HG03558 (cell line): ENCODE data around the gene EPHA5.

ENCODE experiments used
- ATAC-seq: cut with Tn5 transposase; IDR thresholded peaks from one replicate; pipeline ENCODE4 v1.9.1; 2021; ENCODE audit warnings: moderate number of reproducible peaks; ENCODE audit not compliant: unreplicated experiment; ENCODE audit errors: extremely low read depth

Gene EPHA5

DNA sequence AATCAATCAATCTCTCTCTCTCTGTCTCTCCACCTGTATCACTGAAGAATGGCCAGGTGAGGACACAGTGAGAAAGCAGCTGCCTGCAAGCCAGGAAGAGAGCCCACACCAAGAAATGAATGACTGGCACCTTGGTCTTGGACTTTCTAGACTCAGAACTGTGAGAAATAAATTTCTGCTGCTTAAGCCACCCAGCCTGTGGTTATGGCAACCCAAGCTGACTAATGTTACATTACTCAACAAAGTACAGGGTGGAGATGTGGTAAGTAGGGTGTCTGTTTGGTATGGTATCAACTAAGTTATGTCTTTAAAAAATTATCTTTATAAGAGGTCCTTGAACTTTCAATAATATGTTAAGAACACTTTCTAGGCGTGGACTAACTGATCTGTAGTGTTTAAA lies 159.3 kb downstream of the EPHA5 start:
- ATAC-seq: no peak

DNA sequence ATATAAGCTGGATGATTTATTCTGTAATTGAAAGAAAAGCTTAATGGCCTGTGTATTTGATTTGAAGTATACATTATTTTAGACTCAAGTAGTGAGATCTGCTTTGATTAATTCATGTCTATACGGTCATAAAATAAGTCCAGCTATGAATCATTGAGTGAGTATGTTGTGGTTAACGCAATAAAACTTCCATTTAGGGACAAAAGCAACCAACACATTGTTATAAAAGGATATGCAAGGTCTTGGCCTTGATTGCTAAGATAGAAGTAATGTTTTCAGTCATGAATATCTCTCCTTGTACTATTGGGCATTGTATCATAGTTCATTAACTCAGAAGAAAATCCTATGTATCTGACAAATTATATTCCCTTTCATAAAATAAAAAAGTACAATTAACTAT lies 162.1 kb downstream of the EPHA5 start:
- no peak for ATAC-seq

DNA sequence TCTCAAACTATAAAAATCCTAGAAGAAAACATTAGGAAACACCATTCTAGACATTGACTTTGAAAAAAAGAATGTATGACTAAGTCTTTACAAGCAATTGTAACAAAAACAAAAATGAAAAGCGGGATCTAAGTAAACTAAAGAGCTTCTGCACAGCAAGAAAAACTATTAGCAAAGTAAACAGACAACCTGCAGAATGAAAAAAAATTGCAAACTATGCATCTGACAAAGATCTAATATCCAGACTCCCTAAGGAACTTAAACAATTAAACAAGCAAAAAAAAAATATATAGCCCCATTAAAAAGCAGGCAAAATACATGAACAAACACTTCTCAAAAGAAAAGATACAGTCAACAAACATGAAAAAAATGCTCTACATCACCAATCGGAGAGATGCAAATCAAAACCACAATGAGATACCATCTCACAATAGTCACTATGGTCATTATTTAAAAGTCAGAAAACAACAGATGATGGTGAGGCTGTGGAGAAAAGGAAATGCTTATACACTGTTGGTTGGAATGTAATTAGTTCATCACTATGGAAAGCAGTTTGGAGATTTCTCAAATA lies 168.1 kb downstream of the EPHA5 start:
- no peak for ATAC-seq

DNA sequence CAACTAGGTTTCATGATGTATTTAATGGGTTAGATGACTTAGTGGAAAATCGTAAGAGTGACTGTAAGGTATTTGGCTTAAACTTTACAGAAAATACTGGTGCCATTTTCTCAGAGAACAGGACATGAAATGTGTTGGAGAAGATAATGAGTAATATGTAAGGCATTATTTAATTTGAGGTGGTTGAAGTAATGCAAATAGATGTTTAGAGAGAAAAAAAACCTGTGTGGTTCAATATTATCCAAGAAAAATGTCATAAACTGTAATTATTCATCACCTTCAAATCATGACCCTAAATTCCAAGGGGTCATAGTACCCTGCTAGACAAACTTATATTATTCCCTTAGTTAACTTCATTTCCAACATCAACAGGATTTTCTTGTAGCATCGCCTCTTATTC lies 171.7 kb downstream of the EPHA5 start:
- no peak for ATAC-seq

DNA sequence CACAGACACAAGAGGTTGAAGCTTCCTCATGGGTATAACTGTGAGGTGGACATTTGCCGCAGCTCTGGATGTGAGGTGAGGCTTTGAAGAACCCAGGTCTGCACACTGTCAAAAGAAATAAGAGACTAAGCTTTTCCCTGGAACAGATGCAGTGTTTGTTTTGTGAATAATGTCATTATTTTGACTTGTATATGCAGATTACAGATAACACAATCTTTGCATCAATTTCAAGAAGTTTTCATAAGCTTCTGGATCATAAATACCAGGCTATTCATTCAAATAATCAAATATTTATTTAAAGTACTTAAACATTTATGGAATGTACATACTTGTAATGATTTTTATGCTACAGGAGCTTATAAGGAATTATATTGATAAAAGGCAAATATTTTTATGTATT lies 174.8 kb downstream of the EPHA5 start:
- ATAC-seq: no peak

DNA sequence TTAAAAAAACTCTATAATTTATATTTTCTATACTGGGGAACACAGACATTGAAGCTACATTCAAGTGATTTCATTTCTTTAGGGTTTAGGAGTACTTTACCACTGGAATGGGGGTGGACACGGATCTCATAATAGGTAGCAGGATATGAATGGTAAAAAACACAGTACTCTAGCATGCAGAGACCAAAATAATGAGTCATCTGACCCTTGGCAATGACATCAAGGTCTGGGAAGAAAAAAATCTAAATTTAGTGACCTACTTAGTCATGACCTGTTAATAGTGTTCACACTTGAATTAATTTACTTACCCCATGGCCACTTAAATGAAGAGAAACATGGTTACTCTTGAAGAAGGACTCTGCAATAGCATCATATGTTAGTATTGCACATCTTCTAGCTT lies 187.9 kb downstream of the EPHA5 start:
- no peak for ATAC-seq

DNA sequence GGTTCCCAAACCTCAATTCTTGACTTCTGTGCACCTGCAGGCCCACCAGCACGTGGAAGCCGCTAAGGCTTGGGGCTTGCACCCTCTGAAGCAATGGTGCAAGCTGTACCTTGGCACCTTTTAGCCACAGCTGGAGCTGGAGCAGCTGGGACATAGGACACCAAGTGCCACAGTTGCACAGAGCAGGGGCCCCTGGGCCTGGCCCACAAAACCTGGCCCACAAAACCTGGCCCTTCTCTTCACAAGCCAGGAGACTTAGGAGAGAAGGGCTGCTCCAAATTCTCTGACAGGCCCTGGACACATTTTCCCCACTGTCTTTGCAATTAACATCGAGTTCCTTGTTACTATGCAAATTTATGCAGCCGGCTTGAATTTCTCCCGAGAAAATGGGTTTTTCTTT lies 197.8 kb downstream of the EPHA5 start:
- ATAC-seq: no peak

DNA sequence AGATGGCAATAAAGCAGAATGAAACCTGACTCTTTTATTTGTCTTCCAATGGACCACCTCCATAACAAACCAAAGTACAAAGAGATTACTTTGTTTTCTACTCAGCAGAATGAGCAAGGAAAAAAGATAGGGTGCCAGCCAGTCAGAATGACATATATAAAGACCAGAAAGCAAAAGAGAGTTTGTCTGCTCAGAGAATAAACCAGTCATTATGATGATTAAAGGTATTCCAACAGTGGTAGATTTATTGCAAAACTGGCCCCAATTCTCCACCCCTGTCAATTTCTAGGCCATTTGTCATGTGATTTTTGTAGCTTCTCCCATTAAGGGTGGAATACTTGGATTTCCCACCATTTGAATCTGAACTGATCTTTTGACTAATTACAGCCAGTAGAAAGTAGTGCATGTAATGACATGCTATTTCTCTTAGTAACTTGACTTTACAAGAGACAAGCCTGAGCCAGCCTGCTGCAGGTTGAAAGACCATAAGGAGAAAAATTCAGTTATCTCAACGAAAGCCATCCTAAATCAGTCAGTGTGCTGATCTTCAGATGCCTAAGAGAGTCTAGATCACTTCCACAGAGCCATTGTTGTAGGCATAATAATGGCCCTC lies 203.1 kb downstream of the EPHA5 start:
- ATAC-seq: no peak

DNA sequence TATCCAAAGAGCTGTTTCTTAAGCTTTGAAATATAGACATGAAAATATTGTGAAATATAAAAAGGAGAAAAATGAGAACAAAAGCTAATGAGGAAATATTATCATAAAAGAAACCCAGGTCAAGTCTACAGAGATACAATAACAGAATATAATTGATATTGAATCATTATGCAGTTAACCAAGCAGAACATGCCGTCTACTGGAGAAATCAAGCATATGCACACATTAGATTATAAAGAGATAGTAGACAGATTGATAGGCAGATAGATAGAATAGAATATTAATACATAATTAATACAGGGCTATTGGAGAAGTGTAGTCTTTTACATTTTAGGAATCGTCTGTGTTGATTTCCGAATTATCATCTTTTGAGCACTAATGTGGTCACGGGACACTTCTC lies 208.5 kb downstream of the EPHA5 start:
- no peak for ATAC-seq

DNA sequence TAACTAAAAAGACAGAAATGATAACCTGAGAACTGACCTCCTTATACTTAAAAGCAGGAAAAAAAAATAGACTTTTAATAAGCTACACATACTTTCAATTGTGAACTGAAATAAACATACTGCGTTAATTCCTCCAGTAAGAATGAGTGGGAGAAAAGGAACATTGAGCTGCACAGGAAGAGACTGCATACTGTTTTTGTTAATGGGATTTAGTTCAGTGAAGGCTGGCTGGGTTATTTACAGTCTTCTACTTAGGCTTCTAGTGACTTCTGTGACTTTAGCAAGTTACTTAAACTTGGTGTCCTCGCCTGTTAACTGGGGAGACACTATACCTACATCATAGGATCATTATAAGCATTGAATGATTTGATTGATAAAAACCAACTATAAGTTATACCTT lies 213.3 kb downstream of the EPHA5 start:
- no peak for ATAC-seq

DNA sequence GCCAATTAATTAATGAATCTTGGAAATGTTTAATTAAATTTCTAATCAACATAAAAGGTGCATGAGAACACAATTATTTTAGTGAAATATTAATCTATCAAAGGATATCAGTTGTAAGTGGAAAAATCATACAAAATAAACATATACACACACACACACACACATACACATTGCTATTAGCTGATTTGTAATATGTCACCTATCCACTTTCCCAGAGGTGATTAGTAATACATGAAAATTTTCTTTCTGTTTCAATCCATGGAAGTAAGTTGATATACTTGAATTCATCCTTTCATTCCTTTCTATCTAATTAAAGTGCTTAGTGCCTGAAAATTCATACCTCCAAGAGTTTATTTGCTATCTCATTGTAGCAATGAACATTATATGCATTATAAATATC lies 213.7 kb downstream of the EPHA5 start:
- no peak for ATAC-seq

DNA sequence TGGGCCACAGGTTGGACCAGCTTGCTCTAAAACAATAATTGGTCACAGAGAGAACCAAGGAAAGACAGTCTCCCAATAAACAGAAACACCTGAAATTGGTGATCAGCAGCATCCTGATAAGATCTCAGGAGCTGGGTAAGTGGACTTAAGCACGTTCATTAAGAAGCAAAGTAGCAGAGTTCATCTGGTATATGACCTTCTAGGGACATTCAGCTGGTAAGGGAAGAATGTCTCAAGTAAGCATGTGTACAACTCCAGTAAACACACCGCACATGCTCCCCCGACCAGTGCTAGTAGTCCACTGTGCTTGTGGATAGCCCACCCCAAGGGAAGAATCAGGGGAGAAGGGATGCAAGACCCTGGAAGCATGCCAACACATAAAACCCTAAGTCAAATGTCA lies 216.9 kb downstream of the EPHA5 start:
- no peak for ATAC-seq

DNA sequence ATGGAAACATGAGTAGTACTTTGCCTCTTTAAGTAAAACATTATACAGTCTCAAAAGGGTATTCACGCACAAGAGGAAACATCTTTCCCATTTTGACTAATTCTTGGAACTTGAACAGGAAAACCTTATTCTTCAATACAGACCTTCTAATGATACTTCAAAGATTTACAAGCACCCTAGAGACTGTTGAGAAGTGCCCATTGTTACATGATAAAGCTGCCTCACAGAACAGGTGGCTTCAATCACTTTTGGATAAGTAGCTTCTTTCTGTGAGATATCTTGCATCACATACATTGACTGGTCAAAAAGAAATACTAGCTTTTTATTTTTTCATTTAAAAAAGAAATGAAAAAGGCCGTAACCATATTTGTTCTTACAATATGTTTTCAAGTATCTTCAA lies 219.4 kb downstream of the EPHA5 start:
- no peak for ATAC-seq

DNA sequence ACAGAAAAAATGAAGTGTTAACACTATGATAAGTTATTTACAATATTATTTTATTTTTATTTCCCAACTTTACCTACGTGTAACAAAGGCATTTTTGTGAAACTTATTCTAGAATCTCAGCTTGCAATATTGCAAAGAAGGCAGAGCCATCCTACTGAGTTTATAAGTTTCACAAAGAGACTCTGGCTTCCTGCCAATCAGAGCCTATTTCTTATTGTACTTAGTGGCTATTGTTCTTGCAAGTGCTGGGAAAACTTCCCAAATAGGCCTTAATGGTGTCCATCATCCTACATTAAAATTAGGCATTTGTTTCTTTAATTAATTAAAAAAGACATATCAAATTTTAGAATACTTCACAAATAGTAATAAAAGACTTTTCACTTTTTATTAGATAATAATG lies 233.2 kb downstream of the EPHA5 start:
- ATAC-seq: no peak

DNA sequence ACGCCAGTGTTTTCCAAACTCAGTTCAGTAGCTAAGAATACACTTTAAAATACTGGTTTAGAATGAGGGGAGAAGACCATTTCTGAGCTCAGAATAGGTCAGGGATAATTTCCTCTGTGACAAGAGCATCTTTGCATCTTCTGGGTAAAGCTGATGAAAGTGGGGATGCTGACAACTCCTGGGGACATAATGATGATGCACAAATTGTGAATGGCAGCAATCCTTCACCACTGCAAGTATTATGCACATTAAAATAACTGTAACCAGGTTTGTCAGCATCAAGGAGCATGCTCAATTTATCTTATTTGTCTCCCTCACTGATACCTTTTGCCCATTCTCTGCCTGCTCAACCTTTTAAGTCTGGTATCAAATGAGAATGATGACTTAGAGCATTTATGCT lies 248.2 kb downstream of the EPHA5 start:
- no peak for ATAC-seq

DNA sequence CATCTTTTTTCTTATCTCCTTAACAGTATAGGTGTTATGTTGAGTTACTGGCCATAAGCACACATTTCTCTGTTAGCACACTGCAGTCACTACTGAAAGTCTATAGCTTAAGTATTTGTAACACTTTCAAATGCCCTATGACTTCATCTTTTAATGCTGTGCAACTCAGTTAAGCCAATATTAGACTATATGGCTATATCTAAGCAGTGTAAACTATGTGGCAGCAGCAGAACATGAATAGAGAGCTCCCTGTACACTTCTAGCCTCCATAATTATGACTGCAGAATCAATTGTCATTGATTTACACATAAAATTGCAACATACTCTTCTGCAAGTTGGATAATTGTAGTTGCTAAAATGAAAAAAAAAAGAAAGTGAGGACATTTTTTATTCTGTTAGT lies 250.3 kb downstream of the EPHA5 start:
- no peak for ATAC-seq

DNA sequence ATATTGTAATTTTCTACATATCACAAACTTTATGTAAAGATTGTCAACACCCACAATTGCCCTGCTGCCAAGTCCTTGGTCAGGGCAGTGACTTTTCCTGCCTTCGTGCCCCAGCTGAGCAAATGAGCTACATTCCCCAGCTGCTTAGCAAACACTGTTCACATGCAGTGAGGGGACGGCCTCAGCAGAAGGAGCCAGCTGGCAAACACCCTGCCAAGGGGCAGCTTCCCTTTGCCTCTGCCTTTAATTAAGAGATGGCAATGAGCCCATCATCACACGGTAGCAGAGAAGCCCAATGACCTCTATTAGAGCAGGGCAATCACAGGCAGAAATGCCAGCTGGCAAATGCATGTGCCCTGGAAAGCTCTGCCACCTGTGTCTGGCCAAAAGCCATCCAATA lies 253.4 kb downstream of the EPHA5 start:
- ATAC-seq: no peak

DNA sequence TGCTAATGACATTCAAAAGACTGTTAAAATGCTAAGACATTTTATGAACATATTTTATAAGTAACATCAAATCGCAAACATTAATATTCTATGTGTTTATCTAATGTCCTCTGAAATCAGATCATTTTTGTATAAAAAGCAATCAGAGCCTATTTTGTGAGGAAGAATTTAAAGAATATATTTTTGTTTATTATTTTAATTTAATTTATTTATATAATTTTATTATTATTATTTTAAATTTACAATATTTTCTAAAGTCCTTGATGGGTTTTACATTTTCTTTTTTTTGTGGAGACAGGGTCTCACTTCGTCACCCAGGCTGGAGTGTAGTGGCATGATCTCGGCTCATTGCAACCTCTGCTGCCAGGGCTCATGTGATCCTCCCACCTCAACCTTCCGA lies 262.8 kb downstream of the EPHA5 start:
- no peak for ATAC-seq

DNA sequence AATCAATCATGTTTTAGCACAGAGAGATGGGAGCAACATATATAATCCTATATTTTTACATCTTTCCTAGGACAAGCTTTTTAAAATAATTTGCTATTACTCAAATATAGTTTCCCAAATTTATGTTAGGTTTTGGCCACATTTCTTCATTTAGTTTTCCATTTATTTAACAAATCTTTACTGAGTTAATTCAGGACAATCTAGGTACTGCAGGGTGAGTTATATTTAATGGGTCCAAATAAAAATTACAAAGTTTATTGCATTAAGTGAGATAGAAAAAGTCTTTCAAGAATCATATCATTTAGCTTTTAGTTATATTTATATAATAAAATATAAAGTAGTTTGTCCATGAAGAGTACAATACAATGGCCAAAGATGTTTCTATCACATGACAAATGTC lies 269.2 kb downstream of the EPHA5 start:
- no peak for ATAC-seq

DNA sequence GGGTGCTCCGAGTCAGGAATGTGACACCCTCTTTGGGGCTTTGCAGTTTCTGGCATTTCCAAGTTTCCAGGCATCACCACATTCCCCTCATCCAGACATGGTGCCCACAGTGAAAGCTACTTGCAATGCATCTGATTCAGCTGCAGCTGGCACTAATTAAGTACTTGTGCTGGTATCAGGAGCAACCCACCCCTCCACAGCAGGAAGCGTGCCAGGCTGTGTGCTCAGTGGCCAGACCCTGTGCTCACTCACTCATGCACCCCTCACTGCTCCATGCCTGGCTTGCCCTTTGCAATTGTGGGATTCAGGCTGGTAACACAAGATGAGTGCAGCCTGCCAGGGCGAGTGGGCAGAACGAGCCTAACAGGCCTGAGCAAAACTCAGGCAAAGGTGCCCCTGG lies 271.2 kb downstream of the EPHA5 start:
- ATAC-seq: no peak

DNA sequence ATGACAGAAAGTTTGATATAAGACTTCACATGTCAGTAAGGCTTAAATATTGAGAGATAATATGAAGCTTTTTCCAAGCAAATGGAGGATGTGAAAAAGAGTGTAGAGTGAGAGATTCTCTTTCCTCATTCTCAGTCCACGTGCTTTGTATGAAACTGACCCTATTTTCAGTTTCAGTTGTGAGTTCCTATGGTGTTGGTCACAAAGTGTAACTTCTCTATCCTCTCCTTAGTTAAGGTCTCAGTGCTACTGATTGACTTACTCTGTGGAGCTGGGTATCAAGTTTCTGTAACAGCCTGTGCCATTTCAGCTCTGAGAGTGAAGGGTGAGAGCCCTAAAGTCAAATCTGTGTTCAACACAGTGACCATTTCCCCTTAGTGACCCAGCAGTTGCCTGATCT lies 277.2 kb downstream of the EPHA5 start:
- ATAC-seq: no peak

DNA sequence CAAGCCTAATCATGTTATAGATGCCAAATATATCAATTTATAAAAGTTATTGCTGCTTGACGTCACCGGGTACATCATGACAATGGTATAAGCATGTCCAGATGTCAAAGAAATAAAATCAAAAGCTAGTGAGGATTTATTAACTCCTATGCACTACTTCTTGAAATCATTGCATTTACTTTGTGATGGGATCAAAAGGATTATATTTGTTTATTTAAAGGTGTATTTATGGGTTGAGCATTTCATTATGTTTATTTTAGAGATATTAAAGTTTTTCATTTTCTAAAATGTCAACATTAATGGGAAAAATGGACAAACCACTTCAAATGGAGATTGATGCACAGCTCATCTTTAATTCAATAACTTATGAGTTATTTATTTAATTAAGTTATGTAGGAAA lies 277.8 kb downstream of the EPHA5 start:
- ATAC-seq: no peak

DNA sequence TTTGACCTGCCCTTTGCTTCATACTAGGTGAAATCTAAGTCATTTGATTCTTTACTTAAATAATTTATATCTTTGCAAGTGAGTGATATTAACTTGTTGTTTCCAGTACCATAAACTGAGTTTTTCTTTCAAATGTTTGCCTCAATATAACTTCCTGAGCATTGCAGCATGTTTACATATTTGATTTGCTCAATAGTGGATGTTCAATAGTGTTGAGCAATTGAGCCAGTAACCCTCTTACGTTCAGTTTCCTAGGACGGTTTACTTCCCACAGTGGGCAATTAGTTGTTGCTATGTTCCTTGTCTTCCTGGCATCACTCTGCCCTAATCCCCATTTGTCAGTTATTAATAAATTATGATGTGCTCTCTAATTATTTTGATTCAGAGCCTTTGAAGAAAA lies 278.5 kb downstream of the EPHA5 start:
- no peak for ATAC-seq
